GM12865 (cell line): Measurements from ENCODE around the gene CDH4.

Source experiments
- DNase-seq: peaks from one replicate; pipeline ENCODE4 v3.0.0; 2010; ENCODE audit warnings: low read depth
- H3K4me3 ChIP-seq: 2 replicates; pipeline ENCODE4 v1.5.1; 2011; ENCODE audit warnings: mild to moderate bottlenecking, low read depth, low read length, control low read depth
- TF ChIP-seq, protein P1 (sequence below): IDR thresholded peaks from 2 replicates; pipeline ENCODE4 v1.5.1; 2011; ENCODE audit warnings: low read length, control low read depth, low read depth, inconsistent platforms; ENCODE audit not compliant: insufficient read depth; ENCODE audit errors: missing control alignments

The CDH4 gene

DNA sequence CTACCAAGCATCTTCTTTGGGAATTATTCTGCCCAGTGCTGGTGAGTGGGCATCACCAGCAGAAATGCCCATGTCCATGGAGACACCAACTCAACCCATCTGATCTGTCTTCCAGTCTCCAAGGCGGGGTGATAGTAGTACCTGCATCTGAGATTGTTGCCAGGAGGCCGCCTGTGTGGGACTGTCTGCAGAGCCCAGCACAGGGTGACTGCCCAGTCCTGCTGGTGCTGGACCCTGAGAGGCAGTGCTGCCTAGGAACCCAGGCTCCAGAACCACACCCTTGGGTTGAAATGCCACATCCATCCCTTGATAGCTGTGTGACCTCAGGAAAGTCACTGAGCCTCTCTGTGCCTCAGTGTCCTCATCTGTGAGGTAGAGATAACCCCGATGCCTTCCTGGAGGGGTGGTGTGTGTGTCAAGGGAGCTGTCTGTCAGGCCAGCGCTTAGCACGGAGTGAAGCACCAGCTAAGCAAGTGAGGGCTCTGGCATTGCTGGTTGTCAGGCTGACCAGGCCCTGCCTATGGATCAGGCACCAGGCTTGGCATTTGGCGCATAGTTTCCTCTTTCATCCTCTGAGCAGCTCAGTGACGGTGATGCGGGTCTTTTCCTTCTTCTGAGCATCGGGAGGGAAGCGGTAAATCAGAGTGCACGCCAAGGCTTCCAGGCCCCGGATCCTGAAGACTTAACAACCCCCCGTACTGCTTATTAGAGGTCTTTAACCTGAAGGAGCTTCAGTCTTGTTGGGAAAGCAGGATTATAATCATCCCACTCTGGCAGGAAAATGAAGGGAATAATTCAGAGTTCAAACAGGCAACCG lies 268.2 kb downstream of the CDH4 start:
- DNase-seq, result no peak
- no peak overlapping the region for H3K4me3 ChIP-seq
- TF ChIP-seq, protein P1, sequence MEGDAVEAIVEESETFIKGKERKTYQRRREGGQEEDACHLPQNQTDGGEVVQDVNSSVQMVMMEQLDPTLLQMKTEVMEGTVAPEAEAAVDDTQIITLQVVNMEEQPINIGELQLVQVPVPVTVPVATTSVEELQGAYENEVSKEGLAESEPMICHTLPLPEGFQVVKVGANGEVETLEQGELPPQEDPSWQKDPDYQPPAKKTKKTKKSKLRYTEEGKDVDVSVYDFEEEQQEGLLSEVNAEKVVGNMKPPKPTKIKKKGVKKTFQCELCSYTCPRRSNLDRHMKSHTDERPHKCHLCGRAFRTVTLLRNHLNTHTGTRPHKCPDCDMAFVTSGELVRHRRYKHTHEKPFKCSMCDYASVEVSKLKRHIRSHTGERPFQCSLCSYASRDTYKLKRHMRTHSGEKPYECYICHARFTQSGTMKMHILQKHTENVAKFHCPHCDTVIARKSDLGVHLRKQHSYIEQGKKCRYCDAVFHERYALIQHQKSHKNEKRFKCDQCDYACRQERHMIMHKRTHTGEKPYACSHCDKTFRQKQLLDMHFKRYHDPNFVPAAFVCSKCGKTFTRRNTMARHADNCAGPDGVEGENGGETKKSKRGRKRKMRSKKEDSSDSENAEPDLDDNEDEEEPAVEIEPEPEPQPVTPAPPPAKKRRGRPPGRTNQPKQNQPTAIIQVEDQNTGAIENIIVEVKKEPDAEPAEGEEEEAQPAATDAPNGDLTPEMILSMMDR, result no peak

DNA sequence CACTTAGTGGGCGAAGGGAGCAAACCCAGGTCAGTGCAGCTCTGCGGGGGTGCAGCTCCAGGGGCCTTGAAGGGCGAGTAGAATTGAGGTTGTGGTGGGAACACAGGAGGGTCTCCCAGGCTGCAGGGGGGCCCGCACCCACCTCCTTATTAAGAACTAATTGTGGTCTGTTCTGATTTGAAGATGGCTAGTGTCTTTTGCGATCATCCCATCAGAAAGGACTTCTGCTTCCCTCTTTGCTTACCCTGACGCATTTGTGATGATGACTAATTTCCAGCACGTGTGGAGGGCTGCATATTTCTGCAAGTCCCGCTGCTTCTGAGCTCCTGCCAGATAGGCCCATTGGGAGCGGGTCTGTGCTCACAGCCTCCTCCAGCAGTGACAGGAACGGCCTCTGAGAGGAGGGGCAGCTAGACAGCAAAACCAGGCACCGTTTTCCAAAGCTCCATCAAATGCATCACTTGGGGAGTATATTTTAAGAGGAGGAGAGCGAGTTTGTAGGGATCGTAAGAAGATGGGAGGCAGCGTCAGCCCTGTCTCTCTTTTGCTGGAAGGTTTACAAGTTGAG lies 268.9 kb downstream of the CDH4 start:
- DNase-seq, result no peak
- H3K4me3 ChIP-seq, result no peak overlapping the region
- TF ChIP-seq, protein P1, result no peak

DNA sequence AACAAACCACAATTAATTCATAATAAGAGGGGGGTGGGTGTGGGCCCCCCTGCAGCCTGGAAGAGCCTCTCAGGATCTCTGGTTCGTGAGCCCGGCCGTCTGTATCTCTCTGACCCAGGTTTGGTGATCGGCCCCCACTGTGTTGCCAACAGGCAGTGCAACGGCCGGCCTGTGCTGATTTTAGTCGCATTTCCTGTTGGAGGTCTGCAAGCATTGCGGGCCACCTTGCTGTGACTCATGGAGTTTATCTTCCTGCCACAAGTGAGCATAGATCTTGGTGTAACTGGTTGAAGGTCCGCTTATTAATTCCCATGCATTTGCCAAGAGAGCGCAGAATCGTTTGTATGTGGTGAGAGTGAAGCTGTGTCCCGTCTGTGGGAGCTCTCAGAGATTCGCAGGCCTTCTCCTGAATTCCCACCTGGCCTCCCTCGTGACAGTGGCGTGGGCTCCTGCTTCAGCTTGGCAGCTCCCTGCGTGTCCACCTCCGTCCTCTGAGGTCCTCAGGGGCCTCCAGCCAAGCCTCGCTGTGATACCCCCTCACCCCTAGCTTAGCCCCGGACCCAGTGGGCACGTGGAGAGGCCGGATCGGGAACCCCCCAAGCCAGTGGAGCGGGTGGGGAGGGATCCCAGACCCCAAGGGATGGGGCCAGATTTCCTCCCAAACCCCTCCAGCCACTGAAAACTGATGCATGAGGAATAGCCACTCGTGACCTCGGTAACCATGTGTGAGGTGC lies 269.8 kb downstream of the CDH4 start:
- TF ChIP-seq, protein P1, result no peak
- no peak overlapping the region for H3K4me3 ChIP-seq
- no peak for DNase-seq

DNA sequence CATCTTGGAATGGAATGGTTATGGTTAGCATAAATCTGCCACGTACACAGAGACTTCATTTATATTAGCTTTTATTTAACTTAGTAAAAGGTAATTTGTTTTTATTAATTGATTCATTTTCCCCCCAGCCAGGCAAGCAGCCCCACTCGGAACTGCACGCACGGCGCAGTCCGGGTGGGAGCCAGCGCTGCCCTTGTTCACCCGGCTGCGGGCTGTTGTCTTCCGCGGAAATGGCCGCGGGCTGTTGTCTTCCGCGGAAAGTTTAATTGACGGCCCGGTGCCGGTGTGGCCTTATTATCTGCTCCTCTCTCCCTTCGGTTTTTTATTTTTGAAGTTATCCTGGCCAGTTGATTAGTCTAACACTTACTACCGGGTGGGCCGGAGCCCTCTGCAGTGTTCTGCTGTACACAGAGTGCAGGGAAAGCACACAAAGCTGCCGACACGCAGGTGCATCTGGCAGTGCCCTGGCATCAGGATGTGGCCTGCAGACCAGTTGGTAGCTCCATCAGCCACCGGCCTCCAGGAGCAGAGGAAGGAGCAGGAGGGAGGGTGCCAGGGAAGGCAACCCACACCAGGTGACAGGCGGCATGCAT lies 270.5 kb downstream of the CDH4 start:
- TF ChIP-seq, protein P1, result no peak
- no peak for DNase-seq
- H3K4me3 ChIP-seq, result no peak overlapping the region

DNA sequence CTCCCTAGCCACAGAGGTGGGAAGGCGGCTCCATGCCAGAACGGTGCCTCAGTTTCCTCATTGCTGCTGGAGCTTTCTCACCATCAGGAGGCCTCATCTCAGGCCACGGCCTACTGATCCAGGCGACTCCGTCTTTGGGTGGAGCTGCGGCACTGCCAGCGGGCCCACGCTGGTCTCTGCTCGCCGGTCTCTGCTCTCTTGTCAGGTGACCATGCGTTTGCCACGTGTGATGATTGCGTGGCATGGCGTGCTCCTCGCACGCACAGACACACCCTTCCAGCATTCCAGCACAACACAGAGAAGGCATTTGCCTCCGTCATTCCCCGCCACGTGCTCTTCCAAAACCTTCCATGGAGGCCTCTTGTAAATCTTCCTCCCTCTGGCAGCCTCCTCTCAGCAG lies 271.1 kb downstream of the CDH4 start:
- no peak overlapping the region for H3K4me3 ChIP-seq

DNA sequence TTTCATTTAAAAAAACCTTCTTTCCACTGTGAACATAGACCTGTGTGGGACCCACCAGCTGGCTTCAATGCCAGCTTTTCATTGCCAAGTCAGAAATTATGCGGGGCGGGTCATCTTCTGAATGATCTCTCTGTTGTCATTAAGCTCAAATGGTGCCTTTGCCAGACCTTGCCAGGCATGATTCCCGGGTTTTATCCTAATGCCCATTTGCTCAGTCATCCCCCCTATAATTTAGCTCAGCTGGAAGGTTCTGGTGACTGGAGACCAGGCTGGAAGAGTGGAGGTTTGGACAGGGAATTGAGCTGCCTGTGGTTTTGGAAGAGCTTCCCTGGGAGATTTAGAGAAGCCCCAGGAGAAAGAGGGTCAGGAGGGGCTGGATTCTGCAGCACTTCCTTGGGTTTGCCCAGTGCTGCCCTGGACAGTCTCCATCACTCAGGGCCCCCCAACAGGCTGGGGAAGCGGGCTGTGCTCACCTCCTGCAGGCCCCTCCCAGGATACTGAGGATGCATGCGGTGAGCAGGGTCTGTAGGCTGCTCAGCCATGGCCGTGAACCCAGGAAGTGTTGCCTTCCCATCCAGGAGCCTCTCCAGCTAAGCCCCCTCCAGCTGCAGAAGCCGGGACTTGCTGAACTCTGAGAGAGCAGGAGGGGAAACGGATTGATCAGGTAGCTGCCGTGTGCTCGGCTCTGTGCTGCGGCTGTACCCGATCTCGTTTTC lies 273.0 kb downstream of the CDH4 start:
- no peak for DNase-seq
- no peak overlapping the region for H3K4me3 ChIP-seq
- TF ChIP-seq, protein P1, result no peak

More for the DNA sequence above, 271.1 kb downstream of the CDH4 start:
- DNase-seq, result no peak
- TF ChIP-seq, protein P1, result no peak
